GM19351 (cell line): ENCODE data around the gene NUMBL.
"Not testable (repeated sequence)": the region's sequence is repeated elsewhere in the genome, so short reads cannot be mapped to it uniquely, and the experiment has no call there.

Experiments used
- ATAC-seq: cut with Tn5 transposase; IDR thresholded peaks from one replicate; pipeline ENCODE4 v1.9.1; 2021; ENCODE audit warnings: mild to moderate bottlenecking, moderate library complexity; ENCODE audit not compliant: unreplicated experiment

NUMBL gene

DNA sequence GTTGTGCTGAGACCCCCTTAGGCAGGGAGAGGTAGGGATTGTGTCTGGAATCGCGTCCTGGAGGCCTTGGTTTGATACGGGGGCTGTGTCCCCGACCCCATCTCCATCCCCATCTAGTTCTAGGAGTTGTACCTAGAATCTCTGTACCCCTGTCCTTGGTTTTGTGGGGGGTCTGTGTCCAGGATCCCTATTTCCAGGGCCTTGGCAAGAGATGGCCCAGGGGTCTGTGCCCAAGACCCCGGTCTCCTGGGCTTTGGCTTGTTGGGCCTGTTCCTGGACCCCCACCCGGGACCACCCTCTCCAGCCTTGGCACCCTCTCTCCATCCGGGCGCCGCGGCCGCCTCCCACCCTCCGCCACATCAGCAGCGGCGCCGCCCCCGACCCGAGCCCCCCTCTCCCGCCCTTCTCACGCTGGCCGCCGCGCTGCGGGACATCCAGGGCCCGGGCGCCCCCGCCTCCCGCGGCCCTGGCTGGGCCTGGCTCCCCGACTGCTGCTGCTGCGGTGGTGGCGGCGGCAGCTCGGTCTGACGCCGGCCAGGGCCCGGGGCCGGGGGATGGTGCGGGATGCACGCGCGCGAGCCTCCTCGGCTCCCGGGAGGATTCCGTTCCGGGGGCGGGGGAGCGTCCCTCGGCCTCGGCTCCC is at the start of gene NUMBL:
TSS of gene NUMBL (minus strand) at position 602 of the 643 bp plus-strand sequence. CDS start at position 434, 168 bp downstream.
- ATAC-seq, result peak; percentile 11

DNA sequence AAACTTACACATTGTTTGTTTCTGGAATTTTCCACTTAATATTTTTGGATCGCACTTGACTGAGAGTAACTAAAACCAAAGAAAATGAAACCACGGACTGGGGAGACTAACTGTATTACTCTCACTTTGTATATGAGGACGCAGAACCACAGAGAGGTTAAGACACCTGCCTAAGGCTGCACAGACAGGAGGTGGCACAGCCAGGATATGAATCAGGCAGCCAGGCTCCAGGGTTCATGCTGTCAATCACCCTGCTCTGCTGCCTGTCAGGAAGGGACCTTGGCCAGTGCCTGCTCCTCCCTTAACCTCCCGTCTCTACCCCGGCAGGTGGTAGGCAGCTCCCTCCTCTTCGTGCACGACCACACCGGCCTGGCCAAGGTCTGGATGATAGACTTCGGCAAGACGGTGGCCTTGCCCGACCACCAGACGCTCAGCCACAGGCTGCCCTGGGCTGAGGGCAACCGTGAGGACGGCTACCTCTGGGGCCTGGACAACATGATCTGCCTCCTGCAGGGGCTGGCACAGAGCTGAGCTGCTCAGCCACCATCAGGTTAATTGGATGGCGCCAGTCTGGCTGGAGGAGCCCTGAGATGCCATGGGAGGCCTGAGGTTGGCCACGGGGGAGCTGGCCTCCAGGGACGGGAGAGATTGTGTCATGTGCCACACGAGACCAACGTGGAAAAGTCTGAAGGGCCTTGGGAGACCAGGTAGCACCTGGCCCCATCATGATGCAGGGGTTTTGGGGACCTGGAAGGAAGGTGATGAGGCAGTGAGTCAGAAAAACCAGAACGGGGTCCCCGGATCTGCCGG is 48.8 kb upstream of the NUMBL start:
- no peak for ATAC-seq

DNA sequence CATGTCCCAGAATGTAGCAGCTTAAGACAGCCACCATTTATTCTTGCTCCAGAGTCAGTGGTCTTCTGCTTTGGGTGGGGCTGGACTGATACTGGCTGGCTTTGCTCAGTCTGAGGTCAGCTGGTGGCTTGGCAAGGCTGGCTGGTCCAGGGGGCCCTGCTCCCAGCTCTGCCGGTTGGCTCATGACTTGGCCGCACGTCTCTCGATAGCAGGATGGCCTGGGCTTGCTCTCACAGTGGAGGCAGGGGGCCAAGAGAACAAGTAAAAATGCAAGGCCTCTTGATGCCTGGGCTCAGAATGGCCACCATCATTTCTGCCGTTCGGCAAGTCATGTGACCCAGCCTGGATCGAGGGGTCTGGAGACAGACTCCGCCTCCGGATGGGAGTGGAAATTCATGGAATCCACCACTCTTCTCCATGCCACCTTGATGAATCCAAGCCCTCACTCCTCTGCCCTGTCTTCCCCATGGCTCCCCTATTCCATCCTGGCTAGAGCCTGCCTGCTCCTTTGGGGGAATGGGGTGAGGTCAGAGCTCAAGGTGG is 46.7 kb upstream of the NUMBL start:
- ATAC-seq, result no peak

DNA sequence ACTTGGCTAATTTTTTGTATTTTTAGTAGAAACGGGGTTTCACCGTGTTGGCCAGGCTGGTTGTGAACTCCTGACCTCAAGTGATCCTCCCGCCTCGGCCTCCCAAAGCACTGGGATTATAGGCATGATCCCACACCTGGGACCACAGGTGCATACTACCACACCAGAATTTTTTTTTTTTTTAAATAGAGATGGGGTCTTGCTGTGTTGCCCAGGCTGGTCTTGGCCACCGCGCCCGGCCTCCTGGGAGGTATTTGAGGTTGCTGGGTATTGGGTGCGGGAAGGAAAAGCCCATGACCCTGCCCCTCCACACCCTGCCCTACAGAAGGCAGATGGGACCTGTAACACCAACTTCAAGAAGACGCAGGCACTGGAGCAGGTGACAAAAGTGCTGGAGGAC is 46.2 kb upstream of the NUMBL start:
- ATAC-seq, result no peak

DNA sequence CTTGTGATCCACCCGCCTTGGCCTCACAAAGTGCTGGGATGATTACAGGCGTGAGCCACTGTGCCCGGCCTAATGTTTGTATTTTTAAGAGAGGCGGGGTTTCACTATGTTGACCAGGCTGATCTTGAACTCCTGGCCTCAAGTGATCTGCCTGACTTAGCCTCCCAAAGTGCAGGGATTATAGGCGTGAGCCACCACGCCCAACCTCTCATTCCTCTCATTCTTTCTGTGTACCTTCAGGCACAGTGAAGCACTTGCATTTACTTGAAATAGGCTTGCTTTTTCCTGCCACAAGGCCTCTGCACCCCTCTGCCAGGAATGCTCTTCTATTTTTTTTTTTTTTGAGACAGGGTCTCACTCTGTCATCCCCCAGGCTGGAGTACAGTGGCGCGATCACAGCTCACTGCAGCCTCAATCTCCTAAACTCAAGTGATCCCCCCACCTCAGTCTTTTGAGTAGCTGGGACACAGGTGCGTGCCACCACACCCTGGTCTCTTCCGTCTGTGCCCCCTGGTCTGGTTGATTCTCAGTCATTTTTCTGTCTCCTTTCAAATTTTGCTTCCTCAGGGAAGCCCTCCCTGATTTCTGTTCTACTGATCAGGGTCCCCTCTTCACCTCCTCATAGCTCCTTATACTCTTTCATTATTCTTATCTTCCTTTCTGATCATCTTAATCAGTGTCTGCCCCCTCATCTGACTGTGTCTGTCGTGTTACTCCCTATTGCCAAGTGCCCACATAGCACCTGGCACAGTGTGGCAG is 44.7 kb upstream of the NUMBL start:
- no peak for ATAC-seq

DNA sequence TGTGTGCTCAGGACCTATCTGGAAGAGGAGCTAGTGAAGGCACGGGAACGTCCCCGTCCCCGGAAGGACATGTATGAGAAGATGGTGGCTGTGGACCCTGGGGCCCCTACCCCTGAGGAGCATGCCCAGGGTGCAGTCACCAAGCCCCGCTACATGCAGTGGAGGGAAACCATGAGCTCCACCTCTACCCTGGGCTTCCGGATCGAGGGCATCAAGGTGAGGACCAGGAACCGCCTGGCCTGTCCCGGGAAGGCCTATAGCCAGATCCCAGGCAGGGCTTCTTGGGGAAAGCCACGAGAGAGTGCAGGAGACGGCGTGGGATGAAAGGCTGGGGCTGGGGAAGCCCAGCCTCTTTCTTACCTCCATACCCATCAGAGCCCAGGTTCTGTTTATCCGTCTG is 42.7 kb upstream of the NUMBL start:
- ATAC-seq, result no peak

DNA sequence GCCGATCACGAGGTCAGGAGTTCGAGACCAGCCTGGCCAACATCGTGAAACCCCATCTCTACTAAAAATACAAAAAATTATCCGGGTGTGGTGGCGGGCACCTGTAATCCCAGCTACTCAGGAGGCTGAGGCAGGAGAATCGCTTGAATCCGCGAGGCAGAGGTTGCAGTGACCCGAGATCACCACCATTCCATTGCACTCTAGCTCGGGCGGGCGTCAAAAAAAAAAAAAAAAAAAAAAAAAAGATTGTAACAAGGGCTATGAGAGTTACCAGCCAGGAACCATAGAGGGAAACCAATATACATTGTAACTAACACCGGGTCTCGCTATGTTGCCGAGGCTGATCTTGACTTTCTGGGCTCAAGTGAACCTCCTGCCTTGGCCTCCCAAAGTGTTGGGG is 41.9 kb upstream of the NUMBL start:
- ATAC-seq, result not testable (repeated sequence)

DNA sequence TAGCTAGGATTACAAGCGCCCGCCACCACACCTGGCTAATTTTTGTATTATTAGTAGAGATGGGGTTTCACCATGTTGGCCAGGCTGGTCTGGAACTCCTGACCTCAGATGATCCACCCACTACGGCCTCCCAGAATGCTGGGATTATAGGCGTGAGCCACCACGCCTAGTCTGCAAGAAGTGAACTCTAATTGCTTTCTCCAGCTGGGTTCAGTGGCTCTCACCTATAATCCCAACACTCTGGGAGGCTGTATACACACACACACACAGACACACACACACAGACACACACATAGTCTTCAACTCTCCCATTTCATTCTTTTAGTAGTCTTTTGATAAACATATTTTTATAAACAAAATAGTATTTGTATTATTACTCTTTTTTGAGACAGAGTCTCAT is 39.6 kb upstream of the NUMBL start:
- ATAC-seq, result not testable (repeated sequence)

DNA sequence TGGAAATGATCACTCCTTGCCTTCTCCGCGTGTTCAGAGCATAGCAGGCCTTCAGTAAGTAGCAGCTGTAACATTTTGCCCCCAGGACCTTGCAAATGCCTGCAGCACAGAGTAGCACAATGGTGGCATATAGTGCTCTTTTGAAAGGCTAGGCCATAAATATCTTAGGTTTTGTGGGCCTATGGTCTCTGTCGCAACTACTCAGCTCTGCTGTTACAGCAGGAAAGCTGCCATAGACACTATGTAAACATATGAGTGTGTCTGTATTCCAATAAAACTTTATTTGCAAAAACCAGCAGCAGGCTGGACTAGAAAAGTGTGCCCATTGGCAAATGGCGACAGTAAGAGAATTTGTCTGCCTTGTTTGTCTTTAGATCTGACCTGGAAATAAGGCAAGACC is 35.8 kb upstream of the NUMBL start:
- ATAC-seq, result no peak

DNA sequence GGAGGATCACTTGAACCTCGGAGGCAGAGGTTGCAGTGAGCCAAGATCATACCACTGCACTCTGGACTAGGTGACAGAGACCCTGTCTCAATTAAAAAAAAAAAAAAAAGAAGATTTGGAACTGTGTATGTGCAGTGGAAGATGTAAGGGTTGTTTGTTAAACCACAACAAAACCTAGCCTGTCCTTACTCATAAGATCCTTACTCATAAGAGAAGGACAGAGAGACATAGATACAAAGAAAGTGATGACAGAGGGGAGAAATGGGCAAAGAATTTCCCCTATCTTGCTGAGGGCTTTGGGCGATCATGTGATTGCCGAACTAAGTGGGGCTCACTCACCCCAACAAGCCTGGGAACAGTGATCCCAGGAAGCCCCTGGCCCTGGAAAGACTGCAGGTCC is 34.4 kb upstream of the NUMBL start:
- ATAC-seq, result no peak

DNA sequence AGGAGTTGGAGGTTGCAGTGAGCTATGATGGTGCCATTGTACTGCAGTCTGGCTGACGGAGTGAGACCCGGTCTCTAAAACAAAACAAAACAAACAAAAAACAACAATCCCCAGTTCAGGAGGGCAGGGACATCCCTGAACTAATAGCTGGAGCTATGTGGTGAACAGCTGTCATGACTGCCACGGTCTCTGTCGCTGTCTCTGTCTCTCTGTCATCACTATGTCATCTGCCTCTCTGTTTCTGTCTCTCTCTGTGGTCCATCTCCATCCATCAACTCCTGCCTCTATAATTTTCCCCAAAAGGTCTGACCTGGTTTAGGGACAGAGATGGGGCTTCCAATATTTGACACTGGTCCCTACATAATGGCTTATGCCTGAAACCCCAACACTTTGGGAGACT is 33.9 kb upstream of the NUMBL start:
- ATAC-seq, result no peak

DNA sequence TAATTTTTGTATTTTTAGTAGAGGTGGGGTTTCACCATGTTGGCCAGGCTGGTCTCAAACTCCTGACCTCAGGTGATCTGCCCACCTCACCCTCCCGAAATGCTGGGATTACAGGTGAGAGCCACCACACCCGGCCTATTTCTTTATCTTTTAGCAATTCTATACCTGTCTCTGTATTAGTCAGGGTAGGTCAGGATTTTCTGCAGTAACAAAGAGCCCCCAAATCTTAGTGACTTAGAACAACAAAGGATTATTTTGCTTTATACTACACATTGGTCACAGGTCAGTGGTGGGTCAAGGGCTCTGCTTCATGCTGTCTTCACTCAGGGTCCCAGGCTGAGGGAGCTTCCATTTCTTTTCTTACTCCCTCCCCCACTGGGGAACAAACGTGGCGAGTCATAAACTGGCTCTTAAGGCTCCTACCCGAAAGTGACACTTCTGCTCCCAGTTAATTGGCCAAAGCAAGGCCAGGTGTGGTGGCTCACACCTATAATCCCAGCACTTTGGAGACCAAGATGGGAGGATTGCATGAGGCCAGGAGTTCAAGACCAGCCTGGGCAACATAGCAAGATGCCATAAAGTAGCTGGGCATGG is 33.3 kb upstream of the NUMBL start:
- ATAC-seq, result no peak

DNA sequence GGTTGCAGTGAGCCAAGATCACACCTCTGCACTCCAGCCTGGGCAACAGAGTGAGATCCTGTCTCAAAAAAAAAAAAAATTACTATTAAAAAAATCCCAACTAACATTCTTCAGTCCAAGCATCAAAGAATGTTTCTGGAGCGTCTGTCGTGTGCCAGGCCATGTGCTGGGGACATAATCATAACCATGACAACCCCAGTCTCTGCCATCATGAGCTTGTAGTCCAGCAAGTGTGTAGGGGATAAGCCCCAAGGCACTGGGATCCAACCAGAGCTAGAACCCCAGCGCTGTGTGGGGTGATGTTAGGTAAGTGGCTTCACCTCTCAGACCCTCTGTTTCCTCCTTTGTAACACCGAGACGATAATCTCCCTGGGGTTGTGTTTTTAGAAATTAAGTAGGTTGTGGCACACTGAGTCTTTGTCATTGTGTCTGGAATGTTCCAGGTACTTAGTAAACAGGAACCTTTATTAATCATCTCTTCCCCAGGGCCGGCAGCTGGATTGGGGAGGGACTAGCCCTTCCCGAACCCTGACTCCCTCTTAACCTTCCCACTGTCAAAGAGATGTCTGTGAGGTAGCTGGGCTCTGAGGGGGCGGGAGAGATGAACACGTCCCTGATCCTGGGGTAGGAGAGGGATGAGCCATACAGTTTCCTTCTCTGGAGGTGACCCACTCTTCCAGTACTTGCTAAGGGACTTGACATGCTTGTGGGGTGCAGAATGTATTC is 31.6 kb upstream of the NUMBL start:
- ATAC-seq, result no peak

DNA sequence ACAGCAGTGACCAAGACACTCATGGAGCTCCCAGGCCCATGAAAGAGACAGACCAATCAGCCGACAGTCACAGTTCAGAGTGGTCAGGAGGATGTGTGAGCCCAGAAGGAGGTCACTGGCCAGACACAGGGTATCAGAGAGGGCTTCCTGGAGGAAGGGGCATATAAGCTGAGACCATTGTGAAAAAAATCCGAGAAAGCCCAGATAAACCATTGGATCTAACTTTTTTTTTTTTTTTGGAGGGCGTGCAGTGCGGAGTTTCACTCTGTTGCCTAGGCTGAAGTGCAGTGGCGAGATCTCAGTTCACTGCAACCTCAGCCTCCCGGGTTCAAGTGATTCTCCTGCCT is 30.7 kb upstream of the NUMBL start:
- ATAC-seq, result no peak

DNA sequence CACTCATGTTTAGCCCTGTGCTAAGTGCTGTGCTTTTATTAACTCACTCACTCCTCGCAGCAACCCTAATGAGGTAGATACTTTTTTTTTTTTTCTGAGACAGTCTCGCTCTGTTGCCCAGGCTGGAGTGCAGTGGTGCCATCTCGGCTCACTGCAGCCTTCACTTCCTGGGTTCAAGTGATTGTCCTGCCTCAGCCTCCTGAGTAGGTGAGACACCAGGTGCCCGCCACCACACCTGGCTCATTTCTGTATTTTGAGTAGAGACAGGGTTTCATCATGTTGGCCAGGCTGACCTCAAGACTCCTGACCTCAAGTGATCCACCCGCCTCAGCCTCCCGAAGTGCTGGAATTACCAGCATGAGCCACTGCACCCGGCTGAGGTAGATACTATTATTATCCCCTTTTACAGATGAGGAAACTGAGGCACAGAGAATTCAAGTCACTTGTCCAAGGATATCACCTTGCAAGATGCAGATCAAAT is 29.0 kb upstream of the NUMBL start:
- ATAC-seq, result no peak

DNA sequence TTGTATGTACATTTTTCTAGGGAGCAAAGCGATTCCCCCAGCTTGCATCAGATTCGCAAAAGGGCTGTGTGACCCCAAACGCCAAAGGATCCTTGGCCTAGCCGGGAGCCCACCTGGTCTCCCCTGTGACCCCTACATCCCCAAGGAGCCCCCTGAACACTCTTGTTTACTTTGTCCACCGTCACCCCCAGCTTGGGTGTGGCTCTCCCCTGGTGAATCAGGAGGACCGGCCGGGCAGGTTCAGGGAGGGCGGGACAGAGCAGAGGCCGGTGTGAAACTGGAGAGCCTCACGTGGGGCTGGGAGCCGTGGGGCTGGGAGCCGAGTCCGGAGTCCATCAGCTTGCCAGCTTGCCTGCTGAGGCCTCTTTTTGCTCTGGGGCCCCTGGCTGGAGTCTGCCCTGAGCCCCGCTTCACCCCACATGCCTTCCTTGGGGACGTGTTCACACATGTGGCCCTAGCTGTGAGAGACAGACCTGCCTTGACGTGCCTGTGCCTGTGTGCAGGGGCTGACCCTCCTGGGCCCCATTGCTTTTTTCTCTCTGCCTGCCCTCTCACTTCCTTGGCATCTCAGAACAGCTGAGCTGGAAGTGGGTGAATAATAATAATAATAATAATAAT is 28.4 kb upstream of the NUMBL start:
- ATAC-seq, result no peak

DNA sequence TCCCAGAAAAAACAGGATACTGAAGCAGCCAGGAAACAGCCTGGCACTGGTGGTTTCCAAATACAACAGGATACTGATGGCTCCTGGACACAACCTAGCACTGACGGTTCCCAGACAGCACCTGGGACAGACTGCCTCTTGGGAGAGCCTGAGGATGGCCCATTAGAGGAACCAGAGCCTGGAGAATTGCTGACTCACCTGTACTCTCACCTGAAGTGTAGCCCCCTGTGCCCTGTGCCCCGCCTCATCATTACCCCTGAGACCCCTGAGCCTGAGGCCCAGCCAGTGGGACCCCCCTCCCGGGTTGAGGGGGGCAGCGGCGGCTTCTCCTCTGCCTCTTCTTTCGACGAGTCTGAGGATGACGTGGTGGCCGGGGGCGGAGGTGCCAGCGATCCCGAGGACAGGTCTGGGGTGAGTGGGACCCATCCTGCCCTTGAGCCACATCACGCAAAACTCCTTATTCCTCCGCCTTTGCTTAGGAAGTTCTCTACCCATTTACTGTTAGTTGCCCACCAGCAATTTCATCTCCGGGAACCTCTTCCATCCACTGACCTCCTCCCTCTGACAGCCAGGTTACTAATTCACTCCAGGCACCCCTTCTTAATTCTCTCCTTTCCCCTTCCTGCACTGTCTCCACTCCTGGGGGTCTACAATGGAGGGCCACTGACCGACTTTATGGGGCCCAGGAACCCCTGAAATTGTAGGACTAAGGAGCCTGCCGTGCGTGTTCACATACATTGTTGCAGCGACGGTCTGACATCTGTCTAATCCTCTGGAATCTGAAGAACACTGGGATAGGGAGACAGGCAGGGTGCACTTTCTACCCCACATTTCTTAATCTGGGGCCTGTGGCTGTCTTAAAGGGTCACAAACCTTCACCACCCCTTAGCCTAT is 27.7 kb upstream of the NUMBL start:
- no peak for ATAC-seq

DNA sequence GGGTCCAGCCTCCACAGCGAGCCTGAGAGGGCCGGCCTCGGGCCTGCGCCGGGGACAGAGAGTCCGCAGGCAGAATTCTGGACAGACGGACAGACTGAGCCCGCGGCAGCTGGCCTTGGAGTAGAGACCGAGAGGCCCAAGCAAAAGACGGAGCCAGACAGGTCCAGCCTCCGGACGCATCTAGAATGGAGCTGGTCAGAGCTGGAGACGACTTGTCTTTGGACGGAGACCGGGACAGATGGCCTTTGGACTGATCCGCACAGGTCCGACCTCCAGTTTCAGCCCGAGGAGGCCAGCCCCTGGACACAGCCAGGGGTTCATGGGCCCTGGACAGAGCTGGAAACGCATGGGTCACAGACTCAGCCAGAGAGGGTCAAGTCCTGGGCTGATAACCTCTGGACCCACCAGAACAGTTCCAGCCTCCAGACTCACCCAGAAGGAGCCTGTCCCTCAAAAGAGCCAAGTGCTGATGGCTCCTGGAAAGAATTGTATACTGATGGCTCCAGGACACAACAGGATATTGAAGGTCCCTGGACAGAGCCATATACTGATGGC is 27.0 kb upstream of the NUMBL start:
- no peak for ATAC-seq
